ENCODE results near the gene ATP6V1F.

DNA sequence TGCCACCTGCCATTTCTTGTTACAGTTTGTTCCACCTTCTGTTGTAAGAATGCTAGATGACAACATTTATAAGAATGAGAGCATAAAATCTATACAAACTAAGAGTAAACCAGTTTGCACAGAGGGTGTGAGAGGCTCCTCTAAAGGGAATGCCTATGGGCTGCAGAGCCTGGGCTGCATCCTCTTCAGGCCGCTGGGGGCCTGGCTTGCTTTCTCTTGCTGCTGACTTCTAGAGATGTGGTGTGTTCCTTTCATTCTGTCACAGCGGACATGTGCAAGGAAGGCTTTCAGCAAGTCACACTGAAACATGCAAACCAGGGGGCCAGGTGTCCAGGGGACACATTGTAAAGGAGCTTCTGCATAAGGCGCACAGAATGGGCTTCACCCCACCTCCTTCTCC is 7.1 kb upstream of the ATP6V1F start:
- TF ChIP-seq, protein P1, sequence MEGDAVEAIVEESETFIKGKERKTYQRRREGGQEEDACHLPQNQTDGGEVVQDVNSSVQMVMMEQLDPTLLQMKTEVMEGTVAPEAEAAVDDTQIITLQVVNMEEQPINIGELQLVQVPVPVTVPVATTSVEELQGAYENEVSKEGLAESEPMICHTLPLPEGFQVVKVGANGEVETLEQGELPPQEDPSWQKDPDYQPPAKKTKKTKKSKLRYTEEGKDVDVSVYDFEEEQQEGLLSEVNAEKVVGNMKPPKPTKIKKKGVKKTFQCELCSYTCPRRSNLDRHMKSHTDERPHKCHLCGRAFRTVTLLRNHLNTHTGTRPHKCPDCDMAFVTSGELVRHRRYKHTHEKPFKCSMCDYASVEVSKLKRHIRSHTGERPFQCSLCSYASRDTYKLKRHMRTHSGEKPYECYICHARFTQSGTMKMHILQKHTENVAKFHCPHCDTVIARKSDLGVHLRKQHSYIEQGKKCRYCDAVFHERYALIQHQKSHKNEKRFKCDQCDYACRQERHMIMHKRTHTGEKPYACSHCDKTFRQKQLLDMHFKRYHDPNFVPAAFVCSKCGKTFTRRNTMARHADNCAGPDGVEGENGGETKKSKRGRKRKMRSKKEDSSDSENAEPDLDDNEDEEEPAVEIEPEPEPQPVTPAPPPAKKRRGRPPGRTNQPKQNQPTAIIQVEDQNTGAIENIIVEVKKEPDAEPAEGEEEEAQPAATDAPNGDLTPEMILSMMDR (conservative IDR thresholded peaks at IDR 0.05; ENCODE audit: low read length), result no peak
- TF ChIP-seq EZH2phosphoT487 (IDR thresholded peaks at IDR 0.05; ENCODE audit: borderline replicate concordance), result no peak

Data from Loucy (cell line).